GM19023 (cell line): ENCODE measurements around the gene DPPA2.
"Not testable (repeated sequence)": the region's sequence is repeated elsewhere in the genome, so short reads cannot be mapped to it uniquely, and the experiment has no call there.

ENCODE experiments used
- ATAC-seq: cut with Tn5 transposase; IDR thresholded peaks from one replicate; pipeline ENCODE4 v1.9.1; 2021; ENCODE audit warnings: mild to moderate bottlenecking, moderate library complexity; ENCODE audit not compliant: unreplicated experiment

DPPA2 gene, protein sequence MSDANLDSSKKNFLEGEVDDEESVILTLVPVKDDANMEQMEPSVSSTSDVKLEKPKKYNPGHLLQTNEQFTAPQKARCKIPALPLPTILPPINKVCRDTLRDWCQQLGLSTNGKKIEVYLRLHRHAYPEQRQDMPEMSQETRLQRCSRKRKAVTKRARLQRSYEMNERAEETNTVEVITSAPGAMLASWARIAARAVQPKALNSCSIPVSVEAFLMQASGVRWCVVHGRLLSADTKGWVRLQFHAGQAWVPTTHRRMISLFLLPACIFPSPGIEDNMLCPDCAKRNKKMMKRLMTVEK

GRCh38 chr3:109316162-109316730 lies at the start of gene DPPA2:
Gene DPPA2 (minus strand): TSS chr3:109316517. CDS start chr3:109314542, 1,975 bp downstream.
- no peak for ATAC-seq

- ATAC-seq: no peak
Measured at GRCh38 chr3:109364088-109364487, 47.8 kb upstream of the DPPA2 start.

DNA sequence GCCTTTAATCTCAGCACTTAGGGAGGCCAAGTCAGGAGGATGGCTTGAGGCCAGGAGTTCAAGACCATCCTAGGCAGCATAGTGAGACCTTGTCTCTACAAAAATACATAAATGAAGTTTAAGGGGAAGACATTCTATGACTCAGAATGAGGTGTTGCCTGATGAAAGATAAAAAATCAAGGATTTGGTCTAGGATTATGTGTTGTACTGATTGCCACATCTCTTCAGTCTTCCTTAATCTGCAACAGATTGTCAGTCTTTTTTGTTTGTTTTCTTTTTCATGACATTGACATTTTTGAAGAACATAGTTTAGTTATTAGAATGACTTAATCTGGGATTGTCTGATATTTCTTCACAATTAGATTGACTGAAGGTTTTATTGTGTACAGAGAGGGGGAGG lies 47.3 kb upstream of the DPPA2 start:
- ATAC-seq: no peak

DNA sequence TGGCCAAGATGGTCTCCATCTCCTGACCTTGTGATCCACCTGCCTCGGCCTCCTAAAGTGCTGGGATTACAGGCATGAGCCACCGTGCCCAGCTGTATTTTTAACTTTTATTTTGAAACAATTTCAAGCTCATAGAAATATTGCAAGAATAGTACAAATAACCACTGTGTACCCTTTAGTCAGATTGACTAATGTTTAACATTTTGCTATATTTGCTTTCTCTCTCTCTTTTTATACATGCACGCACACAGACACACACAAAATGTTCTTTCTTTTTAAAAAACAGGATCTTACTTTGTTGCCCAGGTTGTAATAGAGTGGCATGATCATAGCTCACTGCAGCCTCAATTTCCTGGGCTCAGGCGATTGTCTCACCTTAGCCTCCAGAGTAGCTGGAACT lies 46.5 kb upstream of the DPPA2 start:
- no peak for ATAC-seq

- ATAC-seq: not testable (repeated sequence)
Measured at GRCh38 chr3:109358809-109359208, 42.5 kb upstream of the DPPA2 start.

- ATAC-seq: no peak
Measured at GRCh38 chr3:109356442-109357155, 40.3 kb upstream of the DPPA2 start.

DNA sequence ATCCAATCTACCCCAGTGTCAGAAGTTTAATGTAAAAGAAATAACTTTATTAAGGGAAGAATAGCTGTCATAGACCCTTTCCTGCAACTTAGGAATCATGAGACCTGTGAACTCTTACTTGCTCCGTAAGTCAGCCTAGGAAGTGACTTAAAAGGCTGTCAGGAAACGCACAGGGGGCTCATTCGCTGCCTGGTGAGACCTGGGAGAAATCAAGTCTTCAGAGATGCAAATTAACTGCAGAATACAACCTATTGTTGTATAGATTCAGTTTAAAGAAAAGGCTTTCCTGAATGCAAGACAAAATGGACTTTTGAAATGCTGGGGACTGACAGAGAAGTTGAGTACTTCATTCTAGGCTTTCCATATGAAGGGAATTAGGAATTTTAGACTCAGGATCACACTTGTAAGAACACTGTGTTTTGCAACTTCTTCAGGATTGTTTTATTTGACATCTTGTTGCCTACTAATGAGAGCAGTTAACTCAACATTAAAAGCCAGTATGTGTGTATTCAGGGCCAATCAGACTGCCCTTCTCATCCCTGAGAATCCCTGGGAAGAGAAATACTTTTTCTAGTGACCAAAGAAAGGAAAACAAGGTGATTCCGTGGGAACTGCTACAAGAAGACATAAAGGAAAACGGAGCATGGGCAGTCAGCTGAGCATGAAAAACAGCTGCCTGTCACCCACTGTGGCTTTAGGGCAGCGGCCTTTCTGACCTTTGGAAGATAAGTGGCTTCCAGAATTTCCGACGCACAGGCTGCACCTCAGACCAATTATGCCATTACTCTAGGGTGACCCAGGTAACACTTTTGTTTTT lies 39.5 kb upstream of the DPPA2 start:
- no peak for ATAC-seq

DNA sequence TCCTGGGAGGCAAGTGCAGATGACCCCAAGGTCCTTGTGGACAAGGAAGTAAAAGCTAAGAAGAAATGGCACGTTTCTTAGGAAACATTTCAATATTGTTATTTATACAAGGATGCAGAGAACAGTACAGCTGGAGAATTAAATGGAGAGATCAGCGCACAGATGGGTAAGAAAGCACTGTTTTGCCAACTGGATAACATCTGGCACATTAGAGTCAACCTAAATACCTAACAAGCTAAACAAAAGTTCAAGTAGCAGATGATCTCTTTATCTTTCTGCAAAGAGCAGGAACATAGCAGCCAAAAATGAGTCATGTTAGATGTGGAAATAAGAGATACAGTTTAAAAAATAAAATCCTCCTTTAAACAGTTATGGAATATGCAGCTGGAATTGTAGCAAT lies 36.7 kb upstream of the DPPA2 start:
- ATAC-seq: no peak

DNA sequence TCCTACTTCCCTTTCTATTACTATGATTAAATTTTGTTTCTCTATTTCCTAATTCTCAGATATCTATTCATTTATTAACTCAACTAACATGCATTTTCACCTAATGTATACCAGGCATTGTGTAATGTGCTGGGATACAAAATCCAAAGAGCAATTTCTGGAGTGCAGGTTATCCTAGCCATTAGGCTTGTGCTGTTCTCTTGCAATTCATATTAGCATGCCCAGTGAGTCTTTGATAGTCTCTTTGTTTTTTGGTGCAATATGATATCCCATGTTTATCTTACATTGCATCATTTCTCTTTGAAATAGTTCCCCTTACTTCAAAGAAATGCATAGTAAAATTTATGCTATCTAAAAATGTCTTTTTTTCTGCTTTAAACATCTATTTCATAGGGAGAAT lies 34.9 kb upstream of the DPPA2 start:
- no peak for ATAC-seq

DNA sequence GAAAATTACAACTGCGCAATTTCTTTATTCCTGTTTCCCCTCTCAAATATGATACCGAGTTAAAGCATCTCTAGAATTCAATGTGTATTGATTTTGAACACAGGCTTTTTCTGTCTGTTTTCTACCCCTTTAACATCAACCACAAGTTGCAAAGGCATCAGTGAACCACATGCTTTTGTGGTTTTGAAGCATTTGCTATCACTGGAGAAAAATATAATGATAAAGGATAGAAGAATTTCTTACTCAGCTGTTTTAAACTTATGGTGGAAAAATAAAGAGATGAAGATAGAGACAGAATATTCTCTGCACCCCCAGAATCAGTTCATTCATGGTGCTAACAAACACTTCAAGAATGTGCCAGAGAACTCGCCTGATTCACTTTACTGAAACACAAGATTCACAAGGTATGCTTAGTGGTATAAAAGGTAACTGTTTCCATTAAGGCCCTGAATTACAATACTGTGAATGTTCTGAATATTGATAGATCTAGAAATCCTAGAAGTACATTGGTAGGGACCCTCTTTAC lies 30.5 kb upstream of the DPPA2 start:
- no peak for ATAC-seq

DNA sequence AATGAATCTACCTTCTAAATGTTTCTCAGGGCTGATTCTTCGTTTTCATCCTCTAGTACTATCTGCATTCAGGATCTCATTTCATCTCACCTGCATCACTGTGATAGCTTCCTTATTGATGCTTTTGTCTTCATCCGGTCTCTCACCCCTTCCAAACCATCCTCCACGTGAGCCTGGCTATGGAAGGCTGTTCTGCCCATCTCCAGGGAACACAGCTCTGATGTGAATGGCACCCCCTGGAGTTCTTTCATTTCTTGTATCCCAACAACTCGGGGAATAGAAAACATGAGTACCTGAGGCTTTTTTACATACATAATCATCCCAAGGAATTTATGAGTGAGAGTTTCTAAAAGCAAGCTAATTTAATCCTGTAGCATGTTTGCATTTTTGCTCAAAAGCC lies 29.8 kb upstream of the DPPA2 start:
- ATAC-seq: no peak

DNA sequence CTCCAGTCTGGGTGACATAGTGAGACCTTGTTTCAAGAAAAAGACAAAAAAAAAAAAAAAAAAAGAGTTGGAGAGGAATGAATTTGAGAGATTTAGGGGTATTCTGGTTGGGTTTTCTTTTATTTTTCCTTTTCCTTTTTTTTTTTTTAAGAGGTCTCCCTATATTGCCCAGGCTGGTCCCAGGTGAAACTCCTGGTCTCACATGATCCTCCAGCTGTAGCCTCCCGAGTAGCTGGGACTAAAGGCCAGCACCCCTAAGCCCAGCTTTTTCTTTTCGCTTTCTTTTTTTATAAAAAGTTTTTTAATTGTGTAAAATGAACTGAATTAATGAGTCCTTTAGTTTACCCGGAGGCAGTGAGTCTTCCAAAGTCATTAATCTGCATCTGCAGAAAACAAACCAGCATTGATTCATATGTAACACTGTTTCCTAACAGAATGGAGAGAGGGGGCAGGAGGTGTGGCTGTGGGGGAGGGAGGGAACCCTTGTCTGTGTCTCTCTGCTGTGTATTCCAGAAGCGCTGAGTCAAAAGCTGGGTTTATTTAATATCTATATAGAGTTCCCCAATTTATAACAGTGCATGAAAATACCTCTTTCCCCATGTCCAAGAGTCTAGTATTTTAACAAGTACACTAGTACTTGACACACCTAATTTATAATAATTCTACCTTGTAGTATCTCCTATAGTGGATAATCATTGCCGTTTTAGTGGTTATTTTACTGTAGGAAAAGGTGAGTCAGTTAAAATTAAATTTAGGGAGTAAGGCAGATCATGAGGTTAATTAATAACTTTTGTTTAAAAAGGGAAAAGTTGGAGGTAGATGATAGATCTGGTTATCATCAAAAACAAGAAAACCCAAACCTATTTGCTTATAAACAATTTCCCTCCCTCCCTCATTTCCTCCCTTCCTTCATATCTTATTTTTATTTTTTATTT lies 23.7 kb upstream of the DPPA2 start:
- ATAC-seq: no peak

DNA sequence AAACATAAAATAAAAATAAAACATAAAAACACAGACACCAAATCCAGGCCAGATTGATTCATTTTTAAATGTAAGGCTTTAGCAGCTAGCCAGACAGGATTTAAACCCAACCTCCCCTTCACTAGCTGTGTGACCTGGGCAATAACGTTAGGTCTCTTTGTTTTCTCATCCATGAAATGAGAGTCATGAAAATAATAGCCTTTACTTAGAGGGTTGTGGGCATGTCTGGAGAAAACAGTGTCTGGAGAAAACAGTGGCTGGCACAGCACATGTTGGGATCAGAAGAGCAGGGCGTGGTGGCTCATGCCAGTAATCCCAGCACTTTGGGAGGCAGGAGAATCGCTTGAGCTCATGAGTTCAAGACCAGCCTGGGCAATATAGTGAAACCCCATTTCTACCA lies 22.9 kb upstream of the DPPA2 start:
- no peak for ATAC-seq

GRCh38 chr3:109338322-109338721 lies 22.0 kb upstream of the DPPA2 start:
- no peak for ATAC-seq

DNA sequence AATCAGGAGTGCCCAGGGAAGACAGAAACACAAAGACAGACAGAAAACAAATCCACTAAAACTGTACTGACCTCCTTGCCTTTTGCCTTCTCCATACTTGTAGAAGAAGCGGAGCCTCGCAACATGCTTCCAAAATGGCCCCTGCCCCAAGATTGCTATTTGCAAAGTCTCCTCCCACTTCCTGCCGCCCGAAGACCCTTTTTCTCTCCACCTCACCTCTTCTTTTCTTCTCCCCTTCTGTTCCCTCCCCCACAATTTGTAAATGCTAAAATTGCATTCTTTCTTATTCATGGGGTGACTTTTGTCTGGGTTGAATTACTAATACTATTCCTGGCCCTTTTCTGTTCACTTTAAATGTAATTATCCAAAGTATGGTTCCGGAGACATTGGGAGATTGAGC lies 21.1 kb upstream of the DPPA2 start, which contains the start of gene DPPA4:
Gene DPPA4, minus strand, starts transcription at position 154 of the 400 bp plus-strand sequence. Its CDS starts 29 bp downstream, at position 125.
- no peak for ATAC-seq

DNA sequence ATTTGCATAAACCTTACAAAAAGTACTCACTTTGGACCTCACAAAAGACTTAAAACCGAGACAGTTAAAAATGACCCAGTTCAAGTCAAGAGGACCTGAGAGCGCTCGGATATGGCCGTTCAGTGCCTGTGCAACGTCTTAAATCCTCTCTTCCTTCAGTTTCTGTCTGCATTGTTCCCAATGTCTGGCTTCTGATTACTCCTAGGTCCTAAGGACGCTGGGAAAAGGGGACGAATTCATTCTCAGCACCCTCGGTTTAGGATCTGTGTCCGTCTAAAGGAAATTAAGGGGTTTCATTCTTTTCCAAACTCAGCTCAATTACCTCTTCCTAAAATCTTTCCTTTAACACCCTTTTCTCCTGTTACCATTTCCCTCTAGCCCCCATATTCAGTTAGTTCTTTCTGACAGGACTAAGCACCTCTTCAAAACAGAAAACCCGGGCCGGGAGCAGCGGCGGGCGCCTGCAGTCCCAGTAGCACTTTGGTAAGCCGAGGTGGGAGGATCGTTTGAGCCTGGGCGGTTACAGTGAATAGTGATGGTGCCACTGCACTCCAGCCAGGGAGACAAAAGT lies 20.1 kb upstream of the DPPA2 start:
- ATAC-seq: no peak

GRCh38 chr3:109334572-109334971 lies 18.3 kb upstream of the DPPA2 start:
- ATAC-seq: no peak

DNA sequence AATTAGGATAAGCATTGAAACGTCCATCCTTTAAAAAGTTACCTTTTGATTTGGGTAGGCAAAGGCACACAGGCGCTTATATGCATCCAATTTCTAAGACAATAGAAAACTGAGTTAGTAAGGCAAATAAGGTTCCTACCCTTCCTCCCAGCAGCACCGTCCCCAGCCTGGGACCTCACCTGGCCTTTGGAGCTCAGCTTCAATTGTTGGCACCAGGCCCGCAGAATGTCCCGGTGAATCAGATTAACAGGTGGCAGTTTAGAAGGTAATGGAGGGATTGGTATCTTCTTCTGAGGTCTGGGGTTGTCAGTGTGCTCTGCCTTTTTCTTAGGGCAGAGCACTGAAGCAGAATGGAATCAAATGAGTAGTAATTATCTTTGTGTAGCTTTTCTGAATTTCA lies 15.4 kb upstream of the DPPA2 start:
- no peak for ATAC-seq

GRCh38 chr3:109330405-109330804 lies 14.1 kb upstream of the DPPA2 start:
- ATAC-seq: no peak

- ATAC-seq: no peak
Measured at GRCh38 chr3:109328202-109328601, 11.9 kb upstream of the DPPA2 start.
